HepG2 (cell line): ENCODE results near the gene KIAA0930. TPM values are rescaled to one million over a fixed set of nuclear protein-coding genes. Genes with fewer than 3 reads are reported as not detected.

ENCODE experiments used
- ARID5B ChIP-seq: IDR thresholded peaks from 2 replicates; pipeline ENCODE4 v1.4.0; 2020; ENCODE audit warnings: mild to moderate bottlenecking, missing genetic modification reagents
- FOSL1 ChIP-seq: sonication (generic); formaldehyde crosslinking; IDR thresholded peaks from 2 replicates; pipeline ENCODE4 v1.9.0; 2021; ENCODE audit warnings: missing genetic modification reagents, borderline replicate concordance
- HES4 ChIP-seq: sonication (generic); formaldehyde crosslinking; IDR thresholded peaks from 2 replicates; pipeline ENCODE4 v1.9.0; 2021; ENCODE audit warnings: mild to moderate bottlenecking, missing genetic modification reagents, borderline replicate concordance
- NONO ChIP-seq, 2 experiments: fragments of 450-650 bp in 1 of 2; sonication (generic) in 1 of 2; formaldehyde crosslinking in 1 of 2; IDR thresholded peaks in 1 of 2; conservative IDR thresholded peaks in 1 of 2; 2 replicates each; pipeline versions ENCODE4 v1.6.1 to v1.8.0; 2017 to 2022; ENCODE audit warnings: mild to moderate bottlenecking in 1 of 2, missing genetic modification reagents in 1 of 2, moderate library complexity in 1 of 2
- PHF21A ChIP-seq: sonication (generic); formaldehyde crosslinking; IDR thresholded peaks from 2 replicates; pipeline ENCODE4 v1.5.0; 2020; ENCODE audit warnings: mild to moderate bottlenecking, missing genetic modification reagents
- SAFB2 ChIP-seq: sonication (generic); formaldehyde crosslinking; IDR thresholded peaks from 2 replicates; pipeline ENCODE4 v1.5.1; 2020; ENCODE audit warnings: missing genetic modification reagents, low read depth, mild to moderate bottlenecking, borderline replicate concordance
- SNAI1 ChIP-seq: sonication (generic); formaldehyde crosslinking; IDR thresholded peaks from 2 replicates; pipeline ENCODE4 v1.5.0; 2020; ENCODE audit warnings: mild to moderate bottlenecking, missing genetic modification reagents, borderline replicate concordance
- TARDBP ChIP-seq: sonication (generic); formaldehyde crosslinking; IDR thresholded peaks from 2 replicates; pipeline ENCODE4 v1.8.0; 2022; ENCODE audit warnings: mild to moderate bottlenecking, missing genetic modification reagents
- UBTF ChIP-seq: sonication (generic); formaldehyde crosslinking; IDR thresholded peaks from 2 replicates; pipeline ENCODE4 v1.4.0; 2020; ENCODE audit warnings: mild to moderate bottlenecking, missing genetic modification reagents
- YY1 ChIP-seq: IDR thresholded peaks from 2 replicates; pipeline ENCODE4 v1.6.1; 2011; ENCODE audit warnings: low read length, low read depth, moderate library complexity, mild to moderate bottlenecking; ENCODE audit not compliant: insufficient read depth, insufficient replicate concordance
- ZBTB21 ChIP-seq: sonication (generic); formaldehyde crosslinking; IDR thresholded peaks from 2 replicates; pipeline ENCODE4 v1.4.0; 2020; ENCODE audit warnings: missing genetic modification reagents
- ZFP41 ChIP-seq: sonication (generic); formaldehyde crosslinking; IDR thresholded peaks from 2 replicates; pipeline ENCODE4 v1.4.0; 2020; ENCODE audit warnings: mild to moderate bottlenecking, missing genetic modification reagents, borderline replicate concordance
- ZKSCAN1 ChIP-seq: fragments of 150-350 bp; IDR thresholded peaks from 2 replicates; pipeline ENCODE4 v1.6.1; 2014; ENCODE audit warnings: low read length
- ZMAT5 ChIP-seq: sonication (generic); formaldehyde crosslinking; IDR thresholded peaks from 2 replicates; pipeline ENCODE4 v1.5.0; 2020; ENCODE audit warnings: mild to moderate bottlenecking, low read depth, missing genetic modification reagents, borderline replicate concordance
- ZNF18 ChIP-seq: sonication (generic); formaldehyde crosslinking; IDR thresholded peaks from 2 replicates; pipeline ENCODE4 v1.8.0; 2022; ENCODE audit warnings: mild to moderate bottlenecking, missing genetic modification reagents; ENCODE audit not compliant: insufficient replicate concordance
- ZNF232 ChIP-seq: sonication (generic); formaldehyde crosslinking; IDR thresholded peaks from 2 replicates; pipeline ENCODE4 v1.4.0; 2020; ENCODE audit warnings: missing genetic modification reagents, borderline replicate concordance
- ZNF7 ChIP-seq: IDR thresholded peaks from 2 replicates; pipeline ENCODE4 v1.6.1; 2016; ENCODE audit warnings: missing biosample characterization, missing genetic modification reagents
- polyA plus RNA-seq, 8 experiments: library from polyadenylated mRNA; depleted of rRNA in 3 of 8; stranded (reverse) in 7 of 8; unstranded in 1 of 8; fragments of >200 nt; fragmentation: Illumina TruSeq in 4 of 8; extraction: Trizol in 4 of 8; gene quantifications; 2 replicates each; pipeline versions ENCODE4 v1.2.1 to v1.2.3, GENCODE V29; 2011 to 2016; ENCODE audit warnings: low read depth in 4 of 8, missing spikeins in 1 of 8, mixed read lengths in 1 of 8; ENCODE audit not compliant: insufficient read depth in 1 of 8
- total RNA-seq, 5 experiments: library from RNA; depleted of rRNA; stranded (reverse); fragments of >200 nt; fragmentation: Illumina TruSeq; extraction: Trizol; gene quantifications; 2 replicates each; pipeline ENCODE4 v1.2.3, GENCODE V29; 2016; ENCODE audit warnings: low read depth in 1 of 5

KIAA0930 gene
- total and polyA plus RNA-seq, 2 of the 13 experiments (the other 11 are each of a cell fraction or from before 2014, with no cell fraction given) = 27.0 to 38.2 TPM

- TF ChIP-seq UBTF (CRISPR knock-in tag) = no peak
- no peak for TF ChIP-seq ZNF18
- no peak for TF ChIP-seq ZNF232 (CRISPR knock-in tag)
- TF ChIP-seq TARDBP = peak; percentile 48; the same call in 1 of the 2 replicates
- TF ChIP-seq ZKSCAN1 = no peak
- no peak for TF ChIP-seq ZMAT5 (CRISPR knock-in tag)
- TF ChIP-seq ZBTB21 (CRISPR knock-in tag) = no peak
- TF ChIP-seq ZNF7 = no peak
- TF ChIP-seq PHF21A (CRISPR knock-in tag) = peak; percentile 91
- peak; percentile 71 for TF ChIP-seq ARID5B (CRISPR knock-in tag)
- TF ChIP-seq SNAI1 (CRISPR knock-in tag) = peak; percentile 85; the same call in 1 of the 2 replicates
- TF ChIP-seq YY1 = no peak
- no peak for TF ChIP-seq NONO (IDR thresholded peaks at IDR 0.05)
- no peak for TF ChIP-seq NONO (CRISPR knock-in tag; conservative IDR thresholded peaks at IDR 0.05)
- TF ChIP-seq HES4 (CRISPR knock-in tag) = no peak
- TF ChIP-seq FOSL1 (CRISPR knock-in tag) = peak; percentile 87
- no peak for TF ChIP-seq ZFP41
- no peak for TF ChIP-seq SAFB2 (CRISPR knock-in tag)
Measured at GRCh38 chr22:45246060-45246985, 5.6 kb upstream of the KIAA0930 start (continued).
